ENCODE results near the gene LCA5L. TPM values are rescaled to one million over a fixed set of nuclear protein-coding genes. Genes with fewer than 3 reads are reported as not detected.
"Not testable (repeated sequence)": the region's sequence is repeated elsewhere in the genome, so short reads cannot be mapped to it uniquely, and the experiment has no call there.

LCA5L gene
- total and polyA plus RNA-seq, 8 donors: 1.7 to 6.3 (median 3.7) TPM

- Histone ChIP-seq H3K27me3 (no peaks in the 10 kb centered on the region), H3K9me3 (no peaks in the 10 kb centered on the region), H3K27ac (no peak overlapping the region), H3K36me3 (no peaks in the 10 kb centered on the region), H3K4me3 (no peak overlapping the region), H3K4me1 (peaks cover 0 to 25% of the 10 kb centered on the region in 2 donors)
- DNase-seq (no peak), ATAC-seq (no peak)
- intact Hi-C loops (cut with DNase I): no loop called here
- TF ChIP-seq CTCF (IDR thresholded peaks at IDR 0.05): no peak
Observed at GRCh38 chr21:39377444-39378050, 68.0 kb downstream of the LCA5L start.

- no peaks in the 10 kb centered on the region for H3K27me3 ChIP-seq
- H3K4me3 ChIP-seq: no peak overlapping the region
- H3K4me1 ChIP-seq: peaks cover 0 to 20% of the 10 kb centered on the region in 2 donors
- no peak for TF ChIP-seq CTCF (IDR thresholded peaks at IDR 0.05)
- H3K27ac ChIP-seq: no peak overlapping the region
- intact Hi-C loops (cut with DNase I): no loop called here
- DNase-seq (no peak), ATAC-seq (no peak)
- no peaks in the 10 kb centered on the region for H3K36me3 ChIP-seq
- H3K9me3 ChIP-seq: no peaks in the 10 kb centered on the region
Observed at GRCh38 chr21:39375446-39375845, 70.1 kb downstream of the LCA5L start.

- H3K27ac ChIP-seq: no peak overlapping the region
- ATAC-seq: no peak
- no peaks in the 10 kb centered on the region for H3K36me3 ChIP-seq
- no peak for DNase-seq
- TF ChIP-seq CTCF (IDR thresholded peaks at IDR 0.05): no peak
- no peaks in the 10 kb centered on the region for H3K9me3 ChIP-seq
- H3K27me3 ChIP-seq: no peaks in the 10 kb centered on the region
- intact Hi-C loops (cut with DNase I): no loop called here
- H3K4me3 ChIP-seq: no peak overlapping the region
- peaks cover 0 to 19% of the 10 kb centered on the region in 2 donors for H3K4me1 ChIP-seq
Observed at GRCh38 chr21:39374046-39374445, 71.5 kb downstream of the LCA5L start.

- no peak for DNase-seq
- TF ChIP-seq CTCF (IDR thresholded peaks at IDR 0.05): no peak
- H3K9me3 ChIP-seq: no peaks in the 10 kb centered on the region
- no peak overlapping the region for H3K27ac ChIP-seq
- H3K4me1 ChIP-seq: peaks cover 0 to 19% of the 10 kb centered on the region in 2 donors
- no peaks in the 10 kb centered on the region for H3K27me3 ChIP-seq
- H3K36me3 ChIP-seq: no peaks in the 10 kb centered on the region
- no peak overlapping the region for H3K4me3 ChIP-seq
- intact Hi-C loops (cut with DNase I): no loop called here
- no peak for ATAC-seq
Observed at GRCh38 chr21:39373634-39374033, 71.9 kb downstream of the LCA5L start.

- H3K9me3 ChIP-seq; DNase-seq; H3K4me3 ChIP-seq; H3K36me3 ChIP-seq; ATAC-seq; intact Hi-C loops (cut with DNase I); H3K27me3 ChIP-seq: not testable (repeated sequence)
- peak overlapping the region in 1 of 2 donors; percentile 53 for H3K27ac ChIP-seq
- H3K4me1 ChIP-seq: peaks cover 0 to 19% of the 10 kb centered on the region in 2 donors
Observed at GRCh38 chr21:39369896-39370288, 75.7 kb downstream of the LCA5L start.

GRCh38 chr21:39367783-39368182 lies 77.8 kb downstream of the LCA5L start:
- ATAC-seq (no peak), DNase-seq (no peak)
- Histone ChIP-seq H3K27me3 (no peaks in the 10 kb centered on the region), H3K9me3 (no peaks in the 10 kb centered on the region), H3K4me1 (peaks cover 0 to 13% of the 10 kb centered on the region in 2 donors), H3K36me3 (no peaks in the 10 kb centered on the region), H3K27ac (no peak overlapping the region), H3K4me3 (no peak overlapping the region)
- no peak for TF ChIP-seq CTCF (IDR thresholded peaks at IDR 0.05)
- intact Hi-C loops (cut with DNase I): no loop called here
